Loucy (cell line): Measurements from ENCODE around the gene DCPS.

Experiments used
- EZH2phosphoT487 ChIP-seq: fragments of 200-600 bp; IDR thresholded peaks from 2 replicates; pipeline ENCODE4 v1.6.1; 2018; ENCODE audit warnings: antibody characterized with exemption, mild to moderate bottlenecking, moderate library complexity, borderline replicate concordance
- TF ChIP-seq, protein P1 (sequence below): fragments of 200-600 bp; sonication (generic); conservative IDR thresholded peaks from 2 replicates; pipeline ENCODE4 v1.5.1; 2014; ENCODE audit warnings: mild to moderate bottlenecking, antibody characterized with exemption, low read length

DNA sequence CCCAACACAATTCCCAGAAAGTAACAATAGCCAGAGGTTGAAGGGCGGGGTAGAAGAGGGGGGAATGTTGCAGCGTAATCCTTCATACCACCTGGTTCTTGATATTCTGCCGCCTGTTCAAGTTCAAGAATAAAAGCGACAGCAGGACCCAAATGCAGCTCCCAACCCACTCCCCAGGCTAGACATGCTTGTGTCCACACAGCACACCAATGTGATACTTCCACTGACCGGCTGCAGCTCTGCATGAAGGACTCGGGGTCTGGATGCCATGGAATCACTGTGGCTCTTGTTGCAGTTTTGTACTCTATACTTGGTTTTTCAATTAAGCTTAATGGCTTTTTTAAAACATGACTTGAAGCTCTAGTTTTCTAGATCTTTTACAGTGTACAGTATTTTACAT lies 41.6 kb upstream of the DCPS start:
- TF ChIP-seq, protein P1, sequence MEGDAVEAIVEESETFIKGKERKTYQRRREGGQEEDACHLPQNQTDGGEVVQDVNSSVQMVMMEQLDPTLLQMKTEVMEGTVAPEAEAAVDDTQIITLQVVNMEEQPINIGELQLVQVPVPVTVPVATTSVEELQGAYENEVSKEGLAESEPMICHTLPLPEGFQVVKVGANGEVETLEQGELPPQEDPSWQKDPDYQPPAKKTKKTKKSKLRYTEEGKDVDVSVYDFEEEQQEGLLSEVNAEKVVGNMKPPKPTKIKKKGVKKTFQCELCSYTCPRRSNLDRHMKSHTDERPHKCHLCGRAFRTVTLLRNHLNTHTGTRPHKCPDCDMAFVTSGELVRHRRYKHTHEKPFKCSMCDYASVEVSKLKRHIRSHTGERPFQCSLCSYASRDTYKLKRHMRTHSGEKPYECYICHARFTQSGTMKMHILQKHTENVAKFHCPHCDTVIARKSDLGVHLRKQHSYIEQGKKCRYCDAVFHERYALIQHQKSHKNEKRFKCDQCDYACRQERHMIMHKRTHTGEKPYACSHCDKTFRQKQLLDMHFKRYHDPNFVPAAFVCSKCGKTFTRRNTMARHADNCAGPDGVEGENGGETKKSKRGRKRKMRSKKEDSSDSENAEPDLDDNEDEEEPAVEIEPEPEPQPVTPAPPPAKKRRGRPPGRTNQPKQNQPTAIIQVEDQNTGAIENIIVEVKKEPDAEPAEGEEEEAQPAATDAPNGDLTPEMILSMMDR = no peak
- TF ChIP-seq EZH2phosphoT487 = no peak
